Erythroblast (primary cell): ENCODE results near the gene RYR2.

Experiments
- GATA1 ChIP-seq: IDR thresholded peaks from 2 replicates; pipeline ENCODE4 v1.6.1; 2011; ENCODE audit warnings: low read depth, mild to moderate bottlenecking, control low read depth, low read length, moderate library complexity
- POLR2A ChIP-seq: IDR thresholded peaks from 2 replicates; pipeline ENCODE4 v1.6.1; 2011; ENCODE audit warnings: mild to moderate bottlenecking, low read length

DNA sequence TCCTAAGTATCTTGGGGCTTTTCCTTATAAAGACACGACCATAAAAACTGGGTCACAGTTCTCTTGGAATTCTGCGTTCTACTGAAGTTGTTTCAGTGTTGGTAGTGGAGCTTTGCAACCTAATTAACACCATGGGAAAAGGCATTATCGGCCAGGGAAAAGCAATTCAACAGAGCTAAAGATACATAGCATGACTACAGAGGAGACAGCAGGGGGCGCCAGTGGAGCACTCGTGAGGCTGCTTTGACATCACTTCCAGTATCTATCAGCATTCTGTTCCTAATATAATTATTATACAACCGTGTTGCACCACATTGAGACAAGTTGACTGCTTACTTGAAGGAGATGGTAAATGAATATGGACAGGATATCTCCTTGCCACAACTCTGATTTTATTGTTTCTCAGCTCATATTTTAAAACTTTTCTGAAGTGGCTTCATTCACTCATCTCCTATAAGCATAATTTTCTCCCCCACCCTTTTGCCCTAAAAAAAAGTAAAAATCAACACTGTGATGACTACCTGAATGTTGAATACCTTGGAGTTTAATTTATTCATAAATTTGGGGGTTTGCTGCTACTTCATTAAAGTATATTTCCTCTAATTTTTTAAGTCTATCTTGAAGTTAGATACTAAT is 809.3 kb downstream of the RYR2 start:
- no peak for TF ChIP-seq POLR2A
- TF ChIP-seq GATA1, result no peak
